Panc1 (cell line): Measurements from ENCODE around the gene MAGIX. TPM values are rescaled to one million over a fixed set of nuclear protein-coding genes. Genes with fewer than 3 reads are reported as not detected.
A peak's percentile ranks its signal among the peaks of the same experiment; 100 is the strongest.

Source experiments
- ATAC-seq: fragments of 200-7000 bp; cut with Tn5 transposase; 2 replicates; pipeline ENCODE4 v1.9.1; 2020; ENCODE audit warnings: mild to moderate bottlenecking, moderate library complexity
- BruUV-seq: library from RNA; stranded (reverse); fragments of 400-500 nt; replicated peaks from 2 replicates; lab custom pipeline; 2021; lab: Mats Ljungman, UMichigan
- CTCF ChIA-PET: fragments of 300-600 bp; sonication (Branson Sonifier 250); formaldehyde crosslinking; loops from one replicate; lab custom pipeline; 2022; ENCODE audit warnings: antibody characterized with exemption; lab: Charles Lee
- POLR2A ChIA-PET: fragments of 300-600 bp; sonication (Branson Sonifier 250); formaldehyde crosslinking; loops from one replicate; lab custom pipeline; 2022; ENCODE audit warnings: antibody characterized with exemption; lab: Charles Lee
- DNase-seq: peaks from one replicate; pipeline ENCODE4 v3.0.0-alpha.2; 2010; ENCODE audit warnings: low read depth, low spot score
- H3K27ac ChIP-seq: 2 replicates; pipeline ENCODE4 v1.5.1; 2011; ENCODE audit warnings: mild to moderate bottlenecking, low read length, inconsistent platforms
- H3K27me3 ChIP-seq: fragments of 200-500 bp; sonication (Bioruptor generic); 2 replicates; pipeline ENCODE4 v1.6.0; 2014; ENCODE audit warnings: low read length, inconsistent platforms; ENCODE audit not compliant: control insufficient read depth, insufficient read depth
- H3K36me3 ChIP-seq: fragments of 200-500 bp; sonication (Bioruptor generic); 2 replicates; pipeline ENCODE4 v1.5.1; 2014; ENCODE audit warnings: inconsistent platforms, mild to moderate bottlenecking, low read length, moderate library complexity; ENCODE audit not compliant: control insufficient read depth, insufficient read depth
- H3K4me1 ChIP-seq: 2 replicates; pipeline ENCODE4 v1.5.1; 2011; ENCODE audit warnings: inconsistent platforms, mild to moderate bottlenecking, low read length, moderate library complexity; ENCODE audit not compliant: control insufficient read depth, insufficient read depth
- H3K4me3 ChIP-seq, 2 experiments: 2 replicates each; pipeline ENCODE4 v1.5.1; 2011 to 2012; ENCODE audit warnings: low read depth in 2 of 2, low read length in 2 of 2, mild to moderate bottlenecking in 2 of 2, inconsistent platforms in 1 of 2, moderate library complexity in 1 of 2
- H3K9me3 ChIP-seq: fragments of 200-500 bp; sonication (Bioruptor generic); 2 replicates; pipeline ENCODE4 v1.5.1; 2014; ENCODE audit warnings: low read depth, mild to moderate bottlenecking, inconsistent platforms, low read length, moderate library complexity; ENCODE audit not compliant: control insufficient read depth, insufficient read depth
- POLR2AphosphoS5 ChIP-seq: IDR thresholded peaks from 2 replicates; pipeline ENCODE4 v1.6.1; 2012; ENCODE audit warnings: mild to moderate bottlenecking, low read depth, low read length, moderate library complexity
- SIN3A ChIP-seq: IDR thresholded peaks from 2 replicates; pipeline ENCODE4 v1.6.1; 2012; ENCODE audit warnings: low read depth, mild to moderate bottlenecking, low read length, moderate library complexity, borderline replicate concordance; ENCODE audit not compliant: insufficient read depth
- TCF7L2 ChIP-seq: IDR thresholded peaks from 2 replicates; pipeline ENCODE4 v1.6.1; 2011; ENCODE audit warnings: mild to moderate bottlenecking, low read depth, low read length, inconsistent platforms
- in situ Hi-C: cut with HindIII; loops from 2 replicates; pipeline ENCODE4 v1.10.0; 2016; ENCODE audit warnings: low sequenced_read_pairs, low pct_unique_long_range_greater_than_20kb
- intact Hi-C: fragments of 100-400 bp; cut with micrococcal nuclease; formaldehyde crosslinking; loops from one replicate; pipeline ENCODE4 v1.10.0; 2022; ENCODE audit not compliant: unreplicated experiment
- total RNA-seq: library from RNA; stranded (reverse); gene quantifications from one replicate; pipeline ENCODE4 v1.2.1, GENCODE V29; 2021; ENCODE audit not compliant: unreplicated experiment
- TF ChIP-seq, protein P1 (sequence below): fragments of 450-650 bp; IDR thresholded peaks from 2 replicates; pipeline ENCODE4 v1.5.1; 2017; ENCODE audit warnings: mild to moderate bottlenecking
- TF ChIP-seq, protein P2 (sequence below), 2 experiments: IDR thresholded peaks; 2 replicates each; pipeline ENCODE4 v1.6.1; 2011 to 2012; ENCODE audit warnings: low read depth in 2 of 2, control low read depth in 1 of 2, low read length in 1 of 2, mild to moderate bottlenecking in 1 of 2, moderate library complexity in 1 of 2; ENCODE audit not compliant: insufficient read depth in 1 of 2

Gene MAGIX
- total RNA-seq, 1 experiment from 2014 or later = 3.8 TPM

DNA sequence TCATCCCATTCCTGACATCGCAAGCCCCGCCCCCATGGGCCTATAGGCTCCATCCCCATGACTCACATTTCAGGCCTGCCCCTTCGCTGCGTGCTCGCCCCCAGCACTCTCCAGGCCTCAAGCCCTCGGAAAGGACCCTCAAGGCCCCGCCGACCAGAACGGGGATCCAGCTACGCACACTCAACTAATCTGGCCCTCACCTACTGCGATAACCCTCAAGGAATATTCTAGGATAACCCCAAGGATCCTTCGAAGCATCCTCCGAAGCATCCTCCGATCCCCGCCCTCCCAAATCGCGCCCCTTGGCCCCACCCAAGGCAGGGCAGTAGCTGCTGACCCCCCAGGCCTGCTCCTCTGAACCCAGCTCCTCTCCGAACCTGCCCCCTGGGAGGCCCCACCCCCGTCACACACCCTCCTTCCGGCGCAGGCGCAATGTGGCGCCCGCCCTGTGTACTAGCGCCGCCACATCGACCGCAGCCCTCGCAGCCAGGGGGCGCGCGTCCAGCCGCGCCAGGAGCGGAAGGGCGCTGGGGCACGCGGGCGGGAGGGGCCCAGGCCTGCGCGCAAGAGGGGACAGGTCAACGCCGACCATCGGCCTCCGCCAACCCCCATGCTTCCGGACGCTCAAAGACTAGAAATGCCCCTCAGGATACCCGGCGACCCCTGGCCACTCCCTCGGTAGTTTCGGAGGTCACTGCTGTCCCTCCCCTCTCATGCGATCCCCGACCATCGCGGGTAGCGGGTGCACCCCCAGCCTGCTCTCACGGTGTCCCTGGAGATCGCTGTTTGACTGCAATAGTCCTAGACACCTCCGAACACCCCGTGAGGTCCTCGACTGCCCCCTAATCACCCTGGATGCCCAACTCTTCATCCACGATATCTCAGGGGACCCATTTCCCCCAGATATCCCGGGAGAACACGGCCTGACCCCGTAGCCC lies 6.4 kb upstream of the MAGIX start:
- ChIA-PET POLR2A (no interaction called here), CTCF (interaction anchor here (0.6 to 1.2 kb wide), 7 partner anchors 8 to 419 kb away, joined by 3 to 8 read pairs (median 3); no protein-coding TSS in a partner anchor)
- Histone ChIP-seq H3K27me3 (no peaks in the 10 kb centered on the region), H3K4me1 (peaks cover 4% of the 10 kb centered on the region; the same call in 1 of the 2 replicates), H3K27ac (peak overlapping the region; percentile 82), H3K36me3 (no peaks in the 10 kb centered on the region), H3K9me3 (no peaks in the 10 kb centered on the region), H3K4me3 (peak overlapping the region; percentile 45 to 57)
- peak; percentile 95 for ATAC-seq
- TF ChIP-seq, protein P1, sequence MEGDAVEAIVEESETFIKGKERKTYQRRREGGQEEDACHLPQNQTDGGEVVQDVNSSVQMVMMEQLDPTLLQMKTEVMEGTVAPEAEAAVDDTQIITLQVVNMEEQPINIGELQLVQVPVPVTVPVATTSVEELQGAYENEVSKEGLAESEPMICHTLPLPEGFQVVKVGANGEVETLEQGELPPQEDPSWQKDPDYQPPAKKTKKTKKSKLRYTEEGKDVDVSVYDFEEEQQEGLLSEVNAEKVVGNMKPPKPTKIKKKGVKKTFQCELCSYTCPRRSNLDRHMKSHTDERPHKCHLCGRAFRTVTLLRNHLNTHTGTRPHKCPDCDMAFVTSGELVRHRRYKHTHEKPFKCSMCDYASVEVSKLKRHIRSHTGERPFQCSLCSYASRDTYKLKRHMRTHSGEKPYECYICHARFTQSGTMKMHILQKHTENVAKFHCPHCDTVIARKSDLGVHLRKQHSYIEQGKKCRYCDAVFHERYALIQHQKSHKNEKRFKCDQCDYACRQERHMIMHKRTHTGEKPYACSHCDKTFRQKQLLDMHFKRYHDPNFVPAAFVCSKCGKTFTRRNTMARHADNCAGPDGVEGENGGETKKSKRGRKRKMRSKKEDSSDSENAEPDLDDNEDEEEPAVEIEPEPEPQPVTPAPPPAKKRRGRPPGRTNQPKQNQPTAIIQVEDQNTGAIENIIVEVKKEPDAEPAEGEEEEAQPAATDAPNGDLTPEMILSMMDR = peak; percentile 92
- no peak; the same call in 1 of the 2 replicates for TF ChIP-seq POLR2AphosphoS5
- in situ Hi-C loops = no loop called here
- no peak for DNase-seq
- intact Hi-C loops = no loop called here
- no TSS peak for BruUV-seq

- no peak for DNase-seq
- ChIA-PET CTCF (no interaction called here), POLR2A (no interaction called here)
- no peak for ATAC-seq
- H3K4me1 ChIP-seq = peaks cover 4% of the 10 kb centered on the region; the same call in 1 of the 2 replicates
- H3K27me3 ChIP-seq = no peaks in the 10 kb centered on the region
- no TSS peak for BruUV-seq
- H3K27ac ChIP-seq = no peak overlapping the region
- TF ChIP-seq TCF7L2 = no peak
- TF ChIP-seq, protein P1 = no peak
- TF ChIP-seq, protein P2, sequence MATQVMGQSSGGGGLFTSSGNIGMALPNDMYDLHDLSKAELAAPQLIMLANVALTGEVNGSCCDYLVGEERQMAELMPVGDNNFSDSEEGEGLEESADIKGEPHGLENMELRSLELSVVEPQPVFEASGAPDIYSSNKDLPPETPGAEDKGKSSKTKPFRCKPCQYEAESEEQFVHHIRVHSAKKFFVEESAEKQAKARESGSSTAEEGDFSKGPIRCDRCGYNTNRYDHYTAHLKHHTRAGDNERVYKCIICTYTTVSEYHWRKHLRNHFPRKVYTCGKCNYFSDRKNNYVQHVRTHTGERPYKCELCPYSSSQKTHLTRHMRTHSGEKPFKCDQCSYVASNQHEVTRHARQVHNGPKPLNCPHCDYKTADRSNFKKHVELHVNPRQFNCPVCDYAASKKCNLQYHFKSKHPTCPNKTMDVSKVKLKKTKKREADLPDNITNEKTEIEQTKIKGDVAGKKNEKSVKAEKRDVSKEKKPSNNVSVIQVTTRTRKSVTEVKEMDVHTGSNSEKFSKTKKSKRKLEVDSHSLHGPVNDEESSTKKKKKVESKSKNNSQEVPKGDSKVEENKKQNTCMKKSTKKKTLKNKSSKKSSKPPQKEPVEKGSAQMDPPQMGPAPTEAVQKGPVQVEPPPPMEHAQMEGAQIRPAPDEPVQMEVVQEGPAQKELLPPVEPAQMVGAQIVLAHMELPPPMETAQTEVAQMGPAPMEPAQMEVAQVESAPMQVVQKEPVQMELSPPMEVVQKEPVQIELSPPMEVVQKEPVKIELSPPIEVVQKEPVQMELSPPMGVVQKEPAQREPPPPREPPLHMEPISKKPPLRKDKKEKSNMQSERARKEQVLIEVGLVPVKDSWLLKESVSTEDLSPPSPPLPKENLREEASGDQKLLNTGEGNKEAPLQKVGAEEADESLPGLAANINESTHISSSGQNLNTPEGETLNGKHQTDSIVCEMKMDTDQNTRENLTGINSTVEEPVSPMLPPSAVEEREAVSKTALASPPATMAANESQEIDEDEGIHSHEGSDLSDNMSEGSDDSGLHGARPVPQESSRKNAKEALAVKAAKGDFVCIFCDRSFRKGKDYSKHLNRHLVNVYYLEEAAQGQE (IDR thresholded peaks at IDR 0.05; ENCODE audit: insufficient read depth in 1 of 2, low read depth in 2 of 2, low read length in 1 of 2) = no peak
- no peak for TF ChIP-seq SIN3A
- TF ChIP-seq POLR2AphosphoS5 = no peak
- in situ Hi-C loops = no loop called here
- intact Hi-C loops = no loop called here
- H3K36me3 ChIP-seq = no peaks in the 10 kb centered on the region
- no peaks in the 10 kb centered on the region for H3K9me3 ChIP-seq
- no peak overlapping the region for H3K4me3 ChIP-seq
Observed at GRCh38 chrX:49157194-49157593, 5.4 kb upstream of the MAGIX start.
